ENCODE data around the gene TNFRSF13B.

The TNFRSF13B gene

GRCh38 chr17:16943541-16944333 lies 28.2 kb downstream of the TNFRSF13B start:
- no peak for DNase-seq
- no peak overlapping the region for H3K4me3 Mint-ChIP-seq
- H3K9me3 Mint-ChIP-seq: peaks cover 3% of the 10 kb centered on the region
- H3K4me1 Mint-ChIP-seq (ENCODE audit: low read depth): no peaks in the 10 kb centered on the region
- H3K27me3 Mint-ChIP-seq: no peaks in the 10 kb centered on the region
- H3K36me3 Mint-ChIP-seq (ENCODE audit: low read depth): no peaks in the 10 kb centered on the region
- no peak overlapping the region for H3K27ac Mint-ChIP-seq

- Mint-ChIP-seq H3K27ac (no peak overlapping the region), H3K36me3 (ENCODE audit: low read depth) (no peaks in the 10 kb centered on the region), H3K4me1 (ENCODE audit: low read depth) (no peaks in the 10 kb centered on the region), H3K9me3 (no peaks in the 10 kb centered on the region), H3K27me3 (no peaks in the 10 kb centered on the region), H3K4me3 (no peak overlapping the region)
- DNase-seq: no peak
These were observed 28.9 kb downstream of the TNFRSF13B start for GRCh38 chr17:16943032-16943352.

- no peak for DNase-seq
- H3K36me3 Mint-ChIP-seq (ENCODE audit: low read depth): no peaks in the 10 kb centered on the region
- H3K4me3 Mint-ChIP-seq: no peak overlapping the region
- no peaks in the 10 kb centered on the region for H3K9me3 Mint-ChIP-seq
- H3K27me3 Mint-ChIP-seq: no peaks in the 10 kb centered on the region
- no peak overlapping the region for H3K27ac Mint-ChIP-seq
- no peaks in the 10 kb centered on the region for H3K4me1 Mint-ChIP-seq (ENCODE audit: low read depth)
These were observed 29.5 kb downstream of the TNFRSF13B start for GRCh38 chr17:16942141-16943031.

GRCh38 chr17:16941072-16942036 lies 30.6 kb downstream of the TNFRSF13B start:
- no peaks in the 10 kb centered on the region for H3K27me3 Mint-ChIP-seq
- H3K36me3 Mint-ChIP-seq (ENCODE audit: low read depth): no peaks in the 10 kb centered on the region
- DNase-seq: no peak
- H3K4me1 Mint-ChIP-seq (ENCODE audit: low read depth): no peaks in the 10 kb centered on the region
- no peaks in the 10 kb centered on the region for H3K9me3 Mint-ChIP-seq
- no peak overlapping the region for H3K27ac Mint-ChIP-seq
- no peak overlapping the region for H3K4me3 Mint-ChIP-seq

- Mint-ChIP-seq H3K27ac (no peak overlapping the region), H3K4me3 (no peak overlapping the region), H3K4me1 (ENCODE audit: low read depth) (no peaks in the 10 kb centered on the region), H3K36me3 (ENCODE audit: low read depth) (no peaks in the 10 kb centered on the region), H3K27me3 (no peaks in the 10 kb centered on the region), H3K9me3 (no peaks in the 10 kb centered on the region)
- no peak for DNase-seq
These were observed 31.6 kb downstream of the TNFRSF13B start for GRCh38 chr17:16940116-16940881.

GRCh38 chr17:16939606-16940115 lies 32.3 kb downstream of the TNFRSF13B start:
- H3K36me3 Mint-ChIP-seq (ENCODE audit: low read depth): no peaks in the 10 kb centered on the region
- DNase-seq: no peak
- H3K4me3 Mint-ChIP-seq: no peak overlapping the region
- no peak overlapping the region for H3K27ac Mint-ChIP-seq
- no peaks in the 10 kb centered on the region for H3K9me3 Mint-ChIP-seq
- H3K4me1 Mint-ChIP-seq (ENCODE audit: low read depth): no peaks in the 10 kb centered on the region
- H3K27me3 Mint-ChIP-seq: no peaks in the 10 kb centered on the region

GRCh38 chr17:16939208-16939576 lies 32.7 kb downstream of the TNFRSF13B start:
- H3K27ac Mint-ChIP-seq: no peak overlapping the region
- no peaks in the 10 kb centered on the region for H3K36me3 Mint-ChIP-seq (ENCODE audit: low read depth)
- no peaks in the 10 kb centered on the region for H3K27me3 Mint-ChIP-seq

GRCh38 chr17:16938496-16939207 lies 33.3 kb downstream of the TNFRSF13B start:
- Mint-ChIP-seq H3K4me1 (ENCODE audit: low read depth) (no peaks in the 10 kb centered on the region), H3K36me3 (ENCODE audit: low read depth) (no peaks in the 10 kb centered on the region), H3K27me3 (no peaks in the 10 kb centered on the region), H3K4me3 (no peak overlapping the region), H3K27ac (no peak overlapping the region), H3K9me3 (no peaks in the 10 kb centered on the region)
- no peak for DNase-seq

More at GRCh38 chr17:16939208-16939576, 32.7 kb downstream of the TNFRSF13B start:
- Mint-ChIP-seq H3K4me1 (ENCODE audit: low read depth) (no peaks in the 10 kb centered on the region), H3K9me3 (no peaks in the 10 kb centered on the region), H3K4me3 (no peak overlapping the region)
- DNase-seq: no peak

- H3K27ac Mint-ChIP-seq: no peak overlapping the region
- no peaks in the 10 kb centered on the region for H3K9me3 Mint-ChIP-seq
- H3K36me3 Mint-ChIP-seq (ENCODE audit: low read depth): no peaks in the 10 kb centered on the region
- no peaks in the 10 kb centered on the region for H3K4me1 Mint-ChIP-seq (ENCODE audit: low read depth)
- H3K27me3 Mint-ChIP-seq: no peaks in the 10 kb centered on the region
- H3K4me3 Mint-ChIP-seq: no peak overlapping the region
- no peak for DNase-seq
These were observed 33.9 kb downstream of the TNFRSF13B start for GRCh38 chr17:16938031-16938430.

- DNase-seq: no peak
- Mint-ChIP-seq H3K36me3 (ENCODE audit: low read depth) (no peaks in the 10 kb centered on the region), H3K4me1 (ENCODE audit: low read depth) (no peaks in the 10 kb centered on the region), H3K27ac (no peak overlapping the region), H3K4me3 (no peak overlapping the region), H3K27me3 (no peaks in the 10 kb centered on the region), H3K9me3 (no peaks in the 10 kb centered on the region)
These were observed 34.5 kb downstream of the TNFRSF13B start for GRCh38 chr17:16937431-16937830.

- no peaks in the 10 kb centered on the region for H3K4me1 Mint-ChIP-seq (ENCODE audit: low read depth)
- H3K27me3 Mint-ChIP-seq: no peaks in the 10 kb centered on the region
These were observed 35.2 kb downstream of the TNFRSF13B start for GRCh38 chr17:16936536-16937310.

GRCh38 chr17:16935786-16936185 lies 36.1 kb downstream of the TNFRSF13B start:
- Mint-ChIP-seq H3K4me3 (no peak overlapping the region), H3K9me3 (no peaks in the 10 kb centered on the region), H3K27ac (no peak overlapping the region), H3K4me1 (ENCODE audit: low read depth) (no peaks in the 10 kb centered on the region), H3K36me3 (ENCODE audit: low read depth) (no peaks in the 10 kb centered on the region), H3K27me3 (no peaks in the 10 kb centered on the region)
- no peak for DNase-seq

More at GRCh38 chr17:16936536-16937310, 35.2 kb downstream of the TNFRSF13B start:
- Mint-ChIP-seq H3K4me3 (no peak overlapping the region), H3K36me3 (ENCODE audit: low read depth) (no peaks in the 10 kb centered on the region), H3K9me3 (no peaks in the 10 kb centered on the region), H3K27ac (no peak overlapping the region)
- no peak for DNase-seq

Data from activated T-cell treated with anti-CD3 and anti-CD28 coated beads, Interleukin-2, amount 50 U/mL, for 24 hours (primary cell).